Stromal cell of bone marrow (primary cell): Measurements from ENCODE around the gene CTH.
"Not testable (repeated sequence)": the region's sequence is repeated elsewhere in the genome, so short reads cannot be mapped to it uniquely, and the experiment has no call there.

Experiments
- DNase-seq: peaks from one replicate; pipeline ENCODE4 v3.0.0-alpha.2; 2012; ENCODE audit warnings: low read depth

CTH gene

DNA sequence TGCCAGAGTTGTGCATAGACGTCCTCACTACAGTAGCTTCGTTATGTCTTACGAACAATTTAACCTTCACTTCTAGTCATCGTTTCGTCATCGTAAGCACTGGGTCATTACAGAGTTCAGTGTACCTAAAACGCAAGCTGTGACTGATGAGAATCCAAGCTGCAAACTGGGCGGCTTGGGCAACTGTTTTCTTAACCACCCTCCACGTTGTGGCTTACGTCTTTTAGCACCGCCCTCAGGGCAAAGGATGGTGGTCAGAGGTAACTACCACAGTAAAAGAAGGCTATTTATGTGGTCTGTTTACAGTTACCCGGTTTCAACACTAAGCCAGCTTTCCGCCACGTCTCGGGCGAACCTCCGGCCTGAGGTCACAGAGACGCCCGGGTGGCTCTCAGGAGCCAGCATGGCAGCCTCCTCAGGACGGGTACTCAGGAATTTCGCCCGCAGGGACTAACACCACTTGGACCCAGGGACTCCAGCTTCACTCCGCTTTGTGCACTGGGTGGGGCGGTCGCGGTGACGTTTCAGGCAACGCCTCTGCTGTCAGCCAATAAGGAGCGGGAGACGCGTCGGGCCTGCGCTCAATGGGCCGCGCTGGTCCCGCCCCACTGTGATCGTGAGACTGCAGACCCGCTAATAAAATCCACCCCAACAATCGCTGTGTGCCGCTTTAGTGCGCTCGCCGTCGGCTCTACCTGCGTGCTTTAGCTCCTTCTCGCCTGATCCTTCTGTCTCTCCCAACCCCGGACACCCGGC, at the start of gene CTH:
Gene CTH (plus strand): TSS at position 665 of the 756 bp plus-strand sequence. CDS start 148 bp downstream, outside the sequence.
- peak; percentile 93 for DNase-seq

DNA sequence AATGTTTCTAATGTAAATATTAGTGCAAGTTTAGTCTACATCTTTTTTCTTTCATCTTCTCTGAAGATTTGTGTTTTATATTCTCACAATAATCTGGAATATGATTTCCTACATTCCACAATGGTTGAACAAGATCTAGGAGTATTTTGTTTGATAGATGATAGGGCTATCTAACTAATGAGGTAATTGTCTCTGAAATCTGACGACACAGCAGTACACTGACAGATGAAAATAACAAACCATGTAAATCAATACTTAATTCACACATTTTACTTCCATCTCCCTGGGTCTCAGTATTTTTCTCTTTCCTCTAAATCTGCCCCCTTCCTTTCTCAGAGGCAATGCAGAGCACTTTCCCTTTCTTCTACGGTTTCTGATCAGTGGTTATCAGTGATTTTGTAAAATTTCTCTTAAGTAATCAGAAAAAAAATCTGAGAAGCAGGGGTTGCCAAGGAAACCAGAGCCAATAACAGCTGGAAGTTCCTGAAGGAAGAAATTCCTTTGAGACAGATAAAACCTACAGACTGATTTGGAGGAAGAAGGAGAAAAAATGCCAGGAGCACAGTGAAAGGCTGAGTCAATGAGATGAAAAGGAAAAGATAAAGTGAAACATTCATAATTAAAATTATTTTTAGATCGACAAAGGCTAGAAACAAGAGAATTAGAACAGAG, 49.2 kb upstream of the CTH start:
- DNase-seq = no peak

DNA sequence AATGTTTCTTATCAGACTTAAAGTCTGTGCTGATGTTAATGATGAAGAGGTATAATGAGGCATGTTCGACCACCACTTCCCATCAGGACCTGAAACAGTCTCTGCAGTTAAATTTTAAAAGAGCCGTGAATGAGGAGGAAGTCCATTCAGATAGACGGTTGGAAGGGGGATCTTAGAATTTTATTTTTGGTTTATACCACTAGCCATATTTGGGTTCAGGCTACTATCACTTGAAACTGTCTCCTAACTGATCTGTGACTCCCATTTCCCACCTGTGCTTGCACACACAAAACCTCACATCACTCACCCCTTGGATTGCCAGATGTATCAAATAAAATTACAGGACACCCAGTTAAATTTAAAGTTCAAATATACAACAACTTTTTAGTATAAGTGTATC, 46.6 kb upstream of the CTH start:
- DNase-seq = no peak

DNA sequence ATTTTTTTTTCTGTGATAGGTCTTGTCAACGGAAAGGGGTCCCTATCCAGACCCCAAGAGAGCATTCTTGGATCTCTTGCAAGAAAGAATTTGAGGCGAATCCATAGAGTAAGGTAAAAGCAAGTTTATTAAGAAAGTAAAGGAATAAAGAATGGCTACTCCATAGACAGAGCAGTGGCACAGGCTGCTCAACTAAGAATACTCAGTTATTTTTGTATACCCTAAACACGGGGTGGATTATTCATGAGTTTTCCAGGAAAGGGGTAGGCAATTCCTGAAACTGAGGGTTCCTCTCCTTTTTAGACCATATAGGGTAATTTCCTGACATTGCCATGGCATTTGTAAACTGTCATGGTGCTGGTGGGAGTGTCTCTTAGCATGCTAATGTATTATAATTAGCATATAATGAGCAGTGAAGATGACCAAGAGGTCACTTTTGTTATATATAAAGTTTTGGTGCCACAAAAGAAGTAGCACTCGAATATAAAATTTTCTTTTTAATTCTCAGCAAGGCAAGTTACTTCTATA, 44.6 kb upstream of the CTH start:
- not testable (repeated sequence) for DNase-seq

DNA sequence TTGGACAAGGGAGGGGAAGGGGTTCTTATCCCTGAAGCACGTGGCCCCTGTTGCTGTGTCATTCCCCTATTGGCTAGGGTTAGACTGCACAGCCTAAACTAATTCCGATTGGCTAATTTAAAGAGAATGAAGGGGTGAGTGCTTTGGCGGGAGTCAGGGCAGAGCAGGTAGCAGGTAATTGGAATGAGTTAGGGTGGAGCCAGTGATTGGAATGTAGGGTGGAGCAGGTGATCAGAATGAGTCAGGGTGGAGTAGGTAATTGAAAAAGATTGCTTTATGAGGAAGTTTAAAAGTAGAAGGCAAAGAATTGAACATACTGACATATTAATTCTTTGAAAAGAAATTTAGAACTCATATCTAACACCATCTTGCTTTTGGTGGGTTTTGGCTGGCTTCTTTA, 44.1 kb upstream of the CTH start:
- not testable (repeated sequence) for DNase-seq

DNA sequence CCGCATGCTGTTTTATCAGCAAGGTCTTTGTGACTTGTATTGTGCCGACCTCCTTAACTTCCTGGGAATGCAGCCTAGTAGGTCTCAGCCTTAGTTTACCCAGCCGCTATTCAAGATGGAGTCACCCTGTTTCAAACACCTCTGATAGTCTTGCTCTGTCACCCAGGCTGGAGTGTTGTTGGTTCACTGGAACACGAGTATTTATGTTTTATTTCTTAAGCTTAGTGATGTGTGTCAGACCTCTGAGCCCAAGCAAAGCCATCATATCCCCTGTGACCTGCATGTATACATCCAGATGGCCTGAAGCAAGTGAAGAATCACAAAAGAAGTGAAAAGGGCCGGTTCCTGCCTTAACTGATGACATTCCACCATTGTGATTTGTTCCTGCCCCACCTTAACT, 43.7 kb upstream of the CTH start:
- not testable (repeated sequence) for DNase-seq

DNA sequence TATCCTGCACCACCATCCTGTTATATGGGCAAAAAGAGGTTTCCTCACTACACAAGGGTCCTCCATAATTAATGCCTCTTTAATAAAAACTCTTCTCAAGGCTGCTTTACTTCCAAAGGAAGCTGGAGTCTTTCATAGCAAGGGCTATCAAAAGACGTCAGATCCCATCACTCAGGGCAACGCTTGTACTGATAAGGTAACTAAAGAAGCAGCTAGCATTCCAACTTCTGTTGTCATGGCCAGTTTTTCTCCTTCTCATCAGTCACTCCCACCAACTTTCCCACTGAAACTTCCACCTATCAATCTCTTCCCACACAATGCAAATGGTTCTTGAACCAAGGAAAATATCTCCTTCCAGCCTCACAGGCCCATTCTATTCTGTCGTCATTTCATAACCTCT, 39.5 kb upstream of the CTH start:
- DNase-seq = not testable (repeated sequence)

DNA sequence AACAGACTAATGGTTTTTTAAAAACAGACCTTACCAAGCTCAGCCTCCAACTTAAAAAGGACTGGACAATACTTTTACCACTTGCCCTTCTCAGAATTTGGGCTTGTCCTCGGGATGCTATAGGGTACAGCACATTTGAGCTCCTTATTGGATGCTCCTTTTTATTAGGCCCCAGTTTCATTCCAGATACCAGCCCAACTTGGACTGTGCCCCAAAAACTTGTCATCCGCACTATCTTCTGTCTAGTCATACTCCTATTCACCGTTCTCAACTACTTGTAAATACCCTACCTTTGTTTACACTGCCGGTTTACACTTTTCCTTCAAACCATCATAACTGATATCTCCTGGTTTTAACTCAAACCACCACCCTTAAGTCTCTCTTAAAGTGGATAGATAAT, 38.6 kb upstream of the CTH start:
- DNase-seq = no peak

DNA sequence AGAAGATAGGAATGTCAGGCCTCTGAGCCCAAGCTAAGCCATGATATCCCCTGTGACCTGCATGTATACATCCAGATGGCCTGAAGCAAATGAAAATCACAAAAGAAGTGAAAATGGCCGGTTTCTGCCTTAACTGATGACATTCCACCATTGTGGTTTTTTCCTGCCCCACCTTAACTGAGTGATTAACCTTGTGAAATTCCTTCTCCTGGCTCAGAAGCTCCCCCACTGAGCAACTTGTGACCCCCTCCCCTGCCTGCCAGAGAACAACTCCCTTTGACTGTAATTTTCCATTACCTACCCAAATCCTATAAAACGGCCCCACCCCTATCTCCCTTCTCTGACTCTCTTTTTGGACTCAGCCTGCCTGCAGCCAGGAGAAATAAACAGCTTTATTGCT, 37.5 kb upstream of the CTH start:
- not testable (repeated sequence) for DNase-seq

DNA sequence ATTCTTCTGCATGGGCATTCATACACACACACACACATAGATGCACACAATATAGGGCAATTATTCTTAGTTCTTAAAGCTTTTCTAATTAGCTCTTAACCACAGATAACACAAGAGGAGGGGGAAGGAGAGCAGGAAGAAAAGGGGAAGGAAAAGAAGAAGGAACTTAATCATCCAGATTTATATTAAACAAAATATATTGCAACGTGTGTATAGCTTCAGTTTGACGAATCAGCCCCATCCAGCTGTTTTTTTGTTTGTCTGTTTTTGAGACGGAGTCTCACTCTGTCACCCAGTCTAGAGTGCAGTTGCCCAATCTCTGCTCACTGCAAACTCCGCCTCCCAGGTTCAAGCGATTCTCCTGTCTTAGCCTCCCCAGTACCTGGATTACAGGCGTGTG, 34.9 kb upstream of the CTH start:
- DNase-seq = no peak

DNA sequence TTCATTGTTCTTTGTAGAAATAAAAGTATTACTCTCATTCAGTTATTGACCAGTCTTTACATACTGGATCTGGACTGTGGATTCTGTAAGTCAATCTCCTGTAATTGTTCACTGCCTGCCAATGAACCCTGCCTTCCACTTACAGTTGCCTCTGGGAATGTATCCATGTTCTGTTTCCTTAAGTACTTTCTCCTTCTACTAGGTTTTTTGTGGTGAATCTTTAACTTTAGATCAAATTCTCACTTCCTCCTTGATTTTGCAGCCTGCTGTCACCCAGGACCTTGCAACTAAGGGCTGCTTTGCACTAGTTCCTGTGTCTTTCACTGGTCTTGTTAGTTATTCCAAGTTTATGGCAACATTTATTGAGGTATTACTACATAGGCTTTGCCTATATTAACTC, 28.4 kb upstream of the CTH start:
- DNase-seq = no peak

DNA sequence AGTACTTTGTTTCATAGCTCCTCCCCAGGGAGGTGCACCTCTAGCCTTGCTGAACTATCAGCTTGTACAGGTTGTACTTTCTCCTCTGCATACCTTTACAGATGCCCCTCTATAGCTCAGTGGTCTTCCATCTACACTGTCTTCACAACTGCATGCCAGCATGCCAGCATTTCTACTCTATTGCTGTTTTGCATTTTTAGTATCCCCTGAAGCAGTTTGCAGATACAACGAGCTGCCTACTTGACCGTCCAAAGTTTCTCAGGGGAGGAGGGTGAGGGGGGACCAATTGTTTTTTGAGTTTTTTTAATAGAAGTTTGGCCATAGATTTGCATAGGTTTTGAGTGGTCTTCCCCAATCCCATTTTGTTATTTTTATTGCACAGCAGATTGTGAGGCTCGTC, 27.6 kb upstream of the CTH start:
- DNase-seq = no peak

DNA sequence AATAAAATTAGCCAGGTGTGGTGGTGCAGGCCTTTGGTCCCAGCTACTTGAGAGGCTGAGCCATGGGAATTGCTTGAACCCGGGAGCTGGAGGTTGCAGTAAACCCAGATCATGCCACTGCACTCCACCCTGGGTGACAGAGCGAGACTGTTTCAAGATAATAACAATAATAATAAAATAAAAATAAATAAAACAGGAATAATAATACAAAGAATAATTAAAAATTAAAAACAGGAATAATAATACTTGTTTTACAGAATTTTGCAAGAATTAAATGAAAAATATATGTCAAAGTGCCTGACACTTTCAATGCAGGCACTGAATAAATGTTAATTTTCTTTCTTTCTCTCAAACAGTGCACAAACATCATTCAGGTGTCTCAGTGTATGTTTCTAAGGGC, 26.5 kb upstream of the CTH start:
- DNase-seq = no peak

DNA sequence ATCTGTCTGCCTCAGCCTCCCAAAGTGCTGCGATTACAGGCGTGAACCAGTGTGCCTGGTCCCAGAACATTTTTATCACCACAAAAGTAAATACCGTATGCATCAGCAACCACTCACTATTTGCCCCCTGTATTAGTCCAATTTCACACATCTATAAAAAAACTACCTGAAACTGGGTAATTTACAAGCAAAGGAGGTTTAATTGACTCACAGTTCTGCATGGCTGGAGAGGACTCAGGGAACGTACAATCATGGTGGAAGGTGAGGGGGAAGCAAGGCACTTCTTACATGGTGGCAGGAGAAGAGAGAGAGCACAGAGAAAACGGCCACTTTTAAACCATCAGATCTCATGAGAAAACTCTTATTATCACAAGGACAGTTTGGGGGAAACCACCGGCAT, 25.6 kb upstream of the CTH start:
- DNase-seq = no peak

DNA sequence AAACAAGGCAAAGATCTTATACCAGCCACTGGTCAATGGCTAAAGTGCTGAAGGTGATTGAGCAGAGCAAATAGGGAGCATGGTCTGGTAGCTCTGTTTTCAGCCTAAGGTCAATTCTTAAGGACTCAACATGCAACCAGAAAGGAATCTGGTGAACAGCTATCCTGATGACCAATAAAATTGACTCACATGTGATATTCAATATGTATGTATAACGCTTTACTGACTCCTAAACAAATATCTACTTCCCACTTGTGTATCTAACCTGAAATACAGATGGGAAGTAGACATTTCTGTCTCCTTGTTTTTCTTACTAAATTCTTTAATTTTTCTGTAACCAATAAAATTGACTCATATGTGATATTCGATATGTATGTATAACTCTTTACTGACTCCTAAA, 24.9 kb upstream of the CTH start:
- no peak for DNase-seq

DNA sequence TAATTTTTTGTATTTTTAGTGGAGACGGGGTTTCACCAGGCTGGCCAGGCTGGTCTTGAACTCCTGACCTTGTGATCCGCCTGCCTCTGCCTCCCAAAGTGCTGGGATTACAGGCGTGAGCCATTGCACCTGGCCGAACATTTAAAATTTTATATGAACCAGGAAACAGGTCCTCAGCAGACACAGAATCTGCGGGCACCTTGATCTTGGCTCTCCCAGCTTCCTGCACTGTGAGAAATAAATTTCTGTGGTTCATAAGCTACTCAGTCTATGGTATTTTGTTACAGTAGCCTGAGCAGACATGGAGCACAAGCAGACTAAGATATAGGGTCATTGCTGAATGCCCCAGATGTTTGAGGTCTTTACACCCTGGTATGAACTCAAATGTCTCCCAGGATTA, 23.6 kb upstream of the CTH start:
- no peak for DNase-seq

DNA sequence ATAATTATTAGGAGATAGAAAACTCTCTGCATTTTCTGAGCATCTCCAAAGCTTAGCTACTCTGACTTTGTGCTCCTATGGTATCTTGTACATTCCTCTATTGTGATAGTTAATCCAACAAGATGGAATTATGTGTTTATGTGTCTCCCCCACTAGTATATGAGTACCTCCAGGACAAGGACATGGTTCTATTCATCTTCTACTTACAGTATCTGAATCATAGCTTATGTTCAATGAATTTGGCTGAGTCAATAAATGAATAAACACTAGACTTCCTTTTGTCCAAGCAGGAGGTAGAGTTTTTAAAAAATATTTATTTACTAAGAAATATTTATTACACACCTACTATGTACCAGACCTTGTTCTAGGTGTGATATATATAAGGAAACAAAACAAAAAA, 18.4 kb upstream of the CTH start:
- DNase-seq = no peak

DNA sequence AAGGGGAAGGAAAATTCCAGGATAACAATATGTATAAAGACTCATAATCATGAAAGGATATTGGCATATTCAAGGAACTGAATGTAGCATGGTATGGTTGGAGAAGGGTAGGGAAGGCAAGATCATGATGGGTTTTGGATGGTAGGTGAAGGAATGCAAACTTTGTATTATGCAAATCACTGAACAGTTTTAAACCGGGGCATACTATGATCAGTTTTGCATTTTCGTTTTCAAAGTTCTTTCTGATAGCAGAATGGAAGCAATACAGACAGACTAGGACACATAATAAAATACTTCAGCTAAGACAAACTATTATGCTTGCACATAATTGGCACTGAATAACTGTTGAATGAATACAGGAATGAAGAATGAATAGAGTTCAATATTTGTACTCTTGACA, 14.5 kb upstream of the CTH start:
- no peak for DNase-seq

DNA sequence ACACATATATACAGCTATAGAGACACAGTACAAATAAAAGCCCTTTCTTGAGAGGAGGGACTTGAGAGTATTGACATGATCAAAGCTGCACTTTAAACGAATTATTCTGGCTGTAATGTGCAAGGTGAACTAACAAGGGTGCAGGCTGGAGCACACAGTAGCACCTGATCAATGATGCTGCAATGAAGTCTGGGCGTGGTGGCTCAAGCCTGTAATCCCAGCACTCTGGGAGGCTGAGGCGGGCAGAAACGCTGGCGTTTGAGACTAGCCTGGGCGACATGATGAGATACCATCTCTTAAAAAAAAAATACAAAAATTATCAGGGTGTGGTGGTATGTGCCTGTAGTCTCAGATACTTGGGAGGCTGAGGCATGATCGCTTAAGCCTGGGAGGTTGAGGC, 14.1 kb upstream of the CTH start:
- no peak for DNase-seq

DNA sequence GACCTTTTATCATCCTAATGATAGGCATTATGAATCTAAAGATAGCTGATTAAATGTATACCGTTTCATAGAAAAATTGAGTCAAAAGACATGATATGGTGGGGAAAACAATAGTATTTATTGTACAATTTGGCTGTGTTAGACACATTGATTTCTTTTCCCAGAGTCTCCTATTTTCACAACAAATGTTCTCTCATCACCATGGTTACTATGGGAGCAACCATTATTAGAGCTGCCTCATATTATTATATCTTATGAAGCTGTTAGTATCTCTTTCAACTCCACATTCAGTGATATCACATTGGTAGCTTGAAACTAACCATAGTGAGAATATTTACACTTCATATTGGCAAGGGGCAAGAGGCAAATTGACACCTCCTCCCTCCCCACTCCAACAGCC, 10.7 kb upstream of the CTH start:
- DNase-seq = no peak

DNA sequence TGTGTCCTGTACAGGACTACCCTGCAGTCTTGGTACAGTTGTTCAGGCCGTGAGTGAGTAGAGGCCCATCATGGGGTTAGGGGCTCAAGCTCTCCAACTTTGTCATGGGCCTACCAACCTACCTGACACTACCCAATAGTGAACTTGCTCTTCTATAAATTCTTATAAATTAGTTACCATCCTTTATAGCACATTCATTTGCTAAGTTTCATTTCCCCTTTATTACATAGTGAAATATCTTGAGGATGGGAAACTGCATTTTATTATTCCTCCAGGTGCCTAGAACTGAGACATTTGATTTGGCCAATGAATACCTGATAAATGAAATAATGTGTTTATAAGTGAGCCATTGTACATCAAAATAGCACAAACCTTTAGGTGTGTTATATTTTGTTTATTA, 9.1 kb upstream of the CTH start:
- DNase-seq = no peak

DNA sequence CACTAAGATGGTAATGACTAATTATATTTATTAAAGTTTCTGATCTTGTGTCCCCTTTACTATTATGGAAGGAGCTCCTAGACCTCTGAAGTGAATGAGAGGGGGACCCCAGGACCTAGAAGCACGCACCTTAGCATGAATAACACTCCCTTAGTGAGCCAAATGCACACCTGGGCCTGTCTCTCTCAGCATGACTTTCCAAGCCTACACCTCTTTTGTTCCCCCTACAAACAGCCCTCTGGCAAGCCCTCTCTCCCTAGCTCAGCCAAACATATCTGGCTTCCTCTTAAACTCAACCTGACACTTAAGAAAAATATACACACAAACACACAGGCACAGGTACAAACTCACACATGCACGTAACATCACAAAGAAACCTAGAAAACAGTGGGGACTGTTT, 7.3 kb upstream of the CTH start:
- DNase-seq = no peak

DNA sequence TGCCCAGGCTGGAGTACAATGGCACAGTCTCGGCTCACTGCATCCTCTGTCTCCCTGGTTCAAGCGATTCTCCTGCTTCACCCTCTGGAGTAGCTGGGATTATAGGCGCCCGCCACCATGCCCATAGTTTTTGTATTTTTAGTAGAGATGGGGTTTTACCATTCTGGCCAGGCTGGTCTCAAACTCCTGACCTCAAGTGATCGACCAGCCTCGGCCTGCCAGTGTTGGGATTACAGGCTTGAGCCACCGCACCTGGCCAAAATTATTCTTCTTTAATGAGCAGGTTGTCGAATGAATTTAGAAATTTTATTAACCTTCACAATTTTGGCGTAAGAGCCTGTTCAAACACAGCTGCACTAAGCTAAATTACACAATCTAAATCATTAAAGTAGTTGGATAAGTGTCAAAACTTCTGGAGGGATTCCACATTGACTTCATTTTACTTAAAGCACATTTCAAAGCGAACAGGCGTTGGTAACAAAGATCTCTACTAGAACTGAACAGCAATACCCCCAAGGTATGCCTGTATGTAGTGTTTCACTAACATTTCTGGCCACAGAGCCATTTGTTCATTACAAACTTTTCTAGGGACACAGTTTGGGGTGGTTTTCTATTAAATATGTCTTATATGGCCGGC, 5.2 kb upstream of the CTH start:
- no peak for DNase-seq
